Tibial nerve (tissue), 4 donors: ENCODE data around the gene PHYKPL.

Experiments used
- EP300 ChIP-seq, 2 donors: sonication (generic); formaldehyde crosslinking; IDR thresholded peaks; one replicate each; pipeline ENCODE4 v1.6.1; 2017; ENCODE audit warnings: antibody characterized with exemption in 2 of 2, mild to moderate bottlenecking in 1 of 2
- POLR2A ChIP-seq, 2 donors: fragments of 450-650 bp; IDR thresholded peaks; one replicate each; pipeline ENCODE4 v1.6.1; 2017; ENCODE audit warnings: antibody characterized with exemption in 2 of 2, mild to moderate bottlenecking in 2 of 2, moderate library complexity in 2 of 2
- TF ChIP-seq, protein P1 (sequence below), 5 experiments: fragments of 200-600 bp in 3 of 5; fragments of 450-650 bp in 2 of 5; sonication (generic) in 3 of 5; IDR thresholded peaks; one replicate each; pipeline ENCODE4 v1.5.1; 2016 to 2019; ENCODE audit warnings: antibody characterized with exemption in 5 of 5, mild to moderate bottlenecking in 3 of 5, moderate library complexity in 2 of 5

DNA sequence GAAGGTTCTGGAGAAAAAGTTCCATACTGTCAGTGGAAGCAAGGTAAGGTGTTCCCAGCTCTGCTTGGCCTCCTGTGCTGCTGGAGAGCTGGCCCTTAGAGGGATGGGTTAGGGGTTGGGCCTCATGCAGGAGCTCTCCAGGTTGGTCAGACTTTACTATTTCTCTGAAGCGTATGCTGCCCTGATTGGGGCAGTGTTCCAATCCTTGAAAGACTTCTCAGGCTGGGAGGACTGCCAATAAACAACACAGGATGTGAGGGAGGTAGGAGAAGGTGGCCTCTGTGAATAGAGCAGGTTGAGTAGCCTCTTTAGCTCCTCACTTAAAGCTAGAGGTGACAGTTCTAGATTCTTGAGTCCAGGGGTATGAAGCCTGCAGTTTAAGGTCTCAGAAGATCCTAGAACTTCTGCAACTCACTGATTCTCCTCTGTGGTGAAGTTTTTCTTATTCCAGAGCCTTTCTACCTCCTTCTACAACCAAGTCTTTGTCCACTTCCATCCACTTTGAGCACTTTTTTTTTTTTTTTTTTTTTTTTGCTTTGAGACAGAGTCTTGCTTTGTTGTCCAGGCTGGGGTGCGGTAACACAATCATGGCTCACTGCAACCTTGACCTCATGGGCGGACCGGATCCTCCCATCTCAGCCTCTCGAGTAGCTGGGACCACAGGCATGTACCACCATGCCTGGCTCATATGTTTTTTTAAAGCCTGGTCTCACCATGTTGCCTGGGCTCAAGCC is 25.3 kb downstream of the PHYKPL start:
- TF ChIP-seq, protein P1, sequence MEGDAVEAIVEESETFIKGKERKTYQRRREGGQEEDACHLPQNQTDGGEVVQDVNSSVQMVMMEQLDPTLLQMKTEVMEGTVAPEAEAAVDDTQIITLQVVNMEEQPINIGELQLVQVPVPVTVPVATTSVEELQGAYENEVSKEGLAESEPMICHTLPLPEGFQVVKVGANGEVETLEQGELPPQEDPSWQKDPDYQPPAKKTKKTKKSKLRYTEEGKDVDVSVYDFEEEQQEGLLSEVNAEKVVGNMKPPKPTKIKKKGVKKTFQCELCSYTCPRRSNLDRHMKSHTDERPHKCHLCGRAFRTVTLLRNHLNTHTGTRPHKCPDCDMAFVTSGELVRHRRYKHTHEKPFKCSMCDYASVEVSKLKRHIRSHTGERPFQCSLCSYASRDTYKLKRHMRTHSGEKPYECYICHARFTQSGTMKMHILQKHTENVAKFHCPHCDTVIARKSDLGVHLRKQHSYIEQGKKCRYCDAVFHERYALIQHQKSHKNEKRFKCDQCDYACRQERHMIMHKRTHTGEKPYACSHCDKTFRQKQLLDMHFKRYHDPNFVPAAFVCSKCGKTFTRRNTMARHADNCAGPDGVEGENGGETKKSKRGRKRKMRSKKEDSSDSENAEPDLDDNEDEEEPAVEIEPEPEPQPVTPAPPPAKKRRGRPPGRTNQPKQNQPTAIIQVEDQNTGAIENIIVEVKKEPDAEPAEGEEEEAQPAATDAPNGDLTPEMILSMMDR (IDR thresholded peaks at IDR 0.05): no peak
- TF ChIP-seq POLR2A (IDR thresholded peaks at IDR 0.05): no peak
- TF ChIP-seq EP300 (IDR thresholded peaks at IDR 0.05): no peak
